ENCODE data around the gene MPRIP.

DNA sequence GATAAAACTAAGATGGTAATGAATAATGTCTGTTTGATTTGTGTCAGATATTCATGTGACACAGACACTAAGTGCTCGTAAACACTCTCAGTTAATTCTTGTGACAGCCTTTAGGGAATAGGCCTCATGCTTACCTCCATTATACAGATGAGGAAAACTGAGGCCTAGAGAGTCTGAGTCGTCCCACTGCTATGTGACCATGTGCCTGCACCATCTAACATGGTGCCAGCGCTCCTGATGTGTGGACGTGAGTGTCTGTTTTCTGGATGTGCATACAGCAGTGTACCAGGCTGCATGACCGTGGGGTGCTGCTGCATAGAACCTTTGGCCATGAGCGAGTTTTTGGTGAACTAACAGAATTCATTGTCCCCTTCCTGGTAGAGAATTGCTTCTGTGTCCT, 61.8 kb downstream of the MPRIP start:
- TF ChIP-seq CTCF (IDR thresholded peaks at IDR 0.05) (no peak), POLR2A (IDR thresholded peaks at IDR 0.05) (no peak)

Measured in body of pancreas (tissue), 4 donors.